Measurements from ENCODE around the gene LARGE2. TPM values are rescaled to one million over a fixed set of nuclear protein-coding genes. Genes with fewer than 3 reads are reported as not detected.
A peak's percentile ranks its signal among the peaks of the same experiment; 100 is the strongest.

LARGE2 gene
- total and polyA plus RNA-seq, 10 of the 15 experiments (the other 5 are each of a cell fraction or from before 2014, with no cell fraction given) = 0.03 to 0.41 (median 0.19) TPM; not detected in 6

GRCh38 chr11:45918962-45919675 lies 3.3 kb upstream of the LARGE2 start:
- no TSS peak for BruUV-seq (replicated peaks)
- Histone ChIP-seq H3K9ac (ENCODE audit: control insufficient read depth, insufficient read depth, low read length) (no peak overlapping the region), H2AFZ (ENCODE audit: control insufficient read depth, low read depth, low read length) (peak overlapping the region; percentile 98), H3K4me1 (ENCODE audit: control insufficient read depth, insufficient read depth, low read length) (peaks cover 18% of the 10 kb centered on the region), H3K4me2 (ENCODE audit: control insufficient read depth, insufficient read depth) (peak overlapping the region; percentile 100), H4K20me1 (ENCODE audit: control insufficient read depth, insufficient read depth) (no peaks in the 10 kb centered on the region), H3K4me3 (no peak overlapping the region; the same call in 1 of the 2 replicates), H3K27me3 (replicated peaks in 1 of 2; ENCODE audit: control insufficient read depth in 2 of 2, insufficient read depth in 2 of 2, low read length in 1 of 2) (peaks cover 6 to 13% of the 10 kb centered on the region in 2 experiments; a peak in 3 of 4 replicates), H3K36me3 (ENCODE audit: control insufficient read depth in 2 of 2, insufficient read depth in 2 of 2, low read length in 1 of 2) (peaks cover 4 to 13% of the 10 kb centered on the region in 2 experiments), H3K79me2 (ENCODE audit: control insufficient read depth, insufficient read depth, low read length) (peaks cover 16% of the 10 kb centered on the region), H3K9me3 (replicated peaks; ENCODE audit: control insufficient read depth, insufficient read depth, low read length) (no peaks in the 10 kb centered on the region; the same call in 2 of the 3 replicates), H3K27ac (ENCODE audit: control insufficient read depth, insufficient read depth) (no peak overlapping the region)
- ATAC-seq (no peak), FAIRE-seq (no peak), DNase-seq (ENCODE audit: low read depth, low spot score) (no peak)
- intact Hi-C loops (cut with micrococcal nuclease; ENCODE audit: unreplicated experiment) (loop anchor here (1.0 kb wide), 1 partner anchor 11 kb away; no protein-coding TSS in a partner anchor), in situ Hi-C loops (cut with MboI) (no loop called here)
- SMC1A ChIA-PET (ENCODE audit: uncharacterized antibody, unreplicated experiment) = interaction anchor here (1.6 to 2.8 kb wide), 4 partner anchors 11 to 85 kb away, joined by 3 to 31 read pairs (median 12); partner anchors contain the start of gene CRY2
- WGBS (ENCODE audit: insufficient coverage, insufficient replicate concordance, low lambda C conversion rate, missing lambda C conversion rate) = 28% methylated on average over 7 of the region's 7 CpGs
- RAD21 ChIA-PET (ENCODE audit: unreplicated experiment) = interaction anchor here (1.3 to 2.8 kb wide), 3 partner anchors 11 to 87 kb away, joined by 4 to 29 read pairs (median 10); no protein-coding TSS in a partner anchor
- CTCF ChIA-PET = interaction anchor here (0.6 to 2.4 kb wide), 5 partner anchors 11 to 675 kb away, joined by 3 to 12 read pairs (median 5); no protein-coding TSS in a partner anchor
- POLR2A ChIA-PET = interaction anchor here (1.0 to 2.6 kb wide), 6 partner anchors 8 to 110 kb away, joined by 3 to 27 read pairs (median 6); partner anchors contain the start of gene CRY2
- TF ChIP-seq USF2 (IDR thresholded peaks at IDR 0.05; ENCODE audit: borderline replicate concordance, low read depth, low read length) (no peak), JUND (IDR thresholded peaks at IDR 0.05; ENCODE audit: low read depth, low read length) (no peak), EP300 (IDR thresholded peaks at IDR 0.05; ENCODE audit: borderline replicate concordance in 1 of 2, control insufficient read depth in 1 of 2, low read depth in 2 of 2, low read length in 2 of 2) (no peak), MEF2B (IDR thresholded peaks at IDR 0.05; ENCODE audit: partially characterized antibody, poor library complexity, severe bottlenecking) (no peak), EZH2 (IDR thresholded peaks at IDR 0.05; ENCODE audit: borderline replicate concordance, control insufficient read depth, low read depth, low read length) (no peak), NR2F1 (conservative IDR thresholded peaks at IDR 0.05) (no peak), SIN3A (IDR thresholded peaks at IDR 0.05; ENCODE audit: low read depth, low read length) (no peak), MEF2A (IDR thresholded peaks at IDR 0.05; ENCODE audit: insufficient read depth, low read depth, low read length) (no peak), RUNX3 (IDR thresholded peaks at IDR 0.05; ENCODE audit: low read length) (no peak), BCL11A (IDR thresholded peaks at IDR 0.05; ENCODE audit: low read depth, low read length) (no peak), GABPA (IDR thresholded peaks at IDR 0.05; ENCODE audit: low read depth) (no peak), NRF1 (conservative IDR thresholded peaks at IDR 0.05; ENCODE audit: low read depth, low read length) (no peak), CEBPB (IDR thresholded peaks at IDR 0.05; ENCODE audit: borderline replicate concordance in 1 of 2, low read depth in 2 of 2, low read length in 2 of 2) (no peak)
- TF ChIP-seq, protein P1, sequence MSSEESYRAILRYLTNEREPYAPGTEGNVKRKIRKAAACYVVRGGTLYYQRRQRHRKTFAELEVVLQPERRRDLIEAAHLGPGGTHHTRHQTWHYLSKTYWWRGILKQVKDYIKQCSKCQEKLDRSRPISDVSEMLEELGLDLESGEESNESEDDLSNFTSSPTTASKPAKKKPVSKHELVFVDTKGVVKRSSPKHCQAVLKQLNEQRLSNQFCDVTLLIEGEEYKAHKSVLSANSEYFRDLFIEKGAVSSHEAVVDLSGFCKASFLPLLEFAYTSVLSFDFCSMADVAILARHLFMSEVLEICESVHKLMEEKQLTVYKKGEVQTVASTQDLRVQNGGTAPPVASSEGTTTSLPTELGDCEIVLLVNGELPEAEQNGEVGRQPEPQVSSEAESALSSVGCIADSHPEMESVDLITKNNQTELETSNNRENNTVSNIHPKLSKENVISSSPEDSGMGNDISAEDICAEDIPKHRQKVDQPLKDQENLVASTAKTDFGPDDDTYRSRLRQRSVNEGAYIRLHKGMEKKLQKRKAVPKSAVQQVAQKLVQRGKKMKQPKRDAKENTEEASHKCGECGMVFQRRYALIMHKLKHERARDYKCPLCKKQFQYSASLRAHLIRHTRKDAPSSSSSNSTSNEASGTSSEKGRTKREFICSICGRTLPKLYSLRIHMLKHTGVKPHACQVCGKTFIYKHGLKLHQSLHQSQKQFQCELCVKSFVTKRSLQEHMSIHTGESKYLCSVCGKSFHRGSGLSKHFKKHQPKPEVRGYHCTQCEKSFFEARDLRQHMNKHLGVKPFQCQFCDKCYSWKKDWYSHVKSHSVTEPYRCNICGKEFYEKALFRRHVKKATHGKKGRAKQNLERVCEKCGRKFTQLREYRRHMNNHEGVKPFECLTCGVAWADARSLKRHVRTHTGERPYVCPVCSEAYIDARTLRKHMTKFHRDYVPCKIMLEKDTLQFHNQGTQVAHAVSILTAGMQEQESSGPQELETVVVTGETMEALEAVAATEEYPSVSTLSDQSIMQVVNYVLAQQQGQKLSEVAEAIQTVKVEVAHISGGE (CRISPR knock-in tag; IDR thresholded peaks at IDR 0.05) = no peak

All from GM12878 (cell line).